GM12801 (cell line): ENCODE measurements around the gene JAG1.

Experiments
- TF ChIP-seq, protein P1 (sequence below): IDR thresholded peaks from one replicate; pipeline ENCODE4 v1.5.1; 2011; ENCODE audit warnings: control low read depth; ENCODE audit not compliant: insufficient read length; ENCODE audit errors: extremely low read depth

JAG1 gene

GRCh38 chr20:10670501-10671220, 3.1 kb downstream of the JAG1 start:
- TF ChIP-seq, protein P1, sequence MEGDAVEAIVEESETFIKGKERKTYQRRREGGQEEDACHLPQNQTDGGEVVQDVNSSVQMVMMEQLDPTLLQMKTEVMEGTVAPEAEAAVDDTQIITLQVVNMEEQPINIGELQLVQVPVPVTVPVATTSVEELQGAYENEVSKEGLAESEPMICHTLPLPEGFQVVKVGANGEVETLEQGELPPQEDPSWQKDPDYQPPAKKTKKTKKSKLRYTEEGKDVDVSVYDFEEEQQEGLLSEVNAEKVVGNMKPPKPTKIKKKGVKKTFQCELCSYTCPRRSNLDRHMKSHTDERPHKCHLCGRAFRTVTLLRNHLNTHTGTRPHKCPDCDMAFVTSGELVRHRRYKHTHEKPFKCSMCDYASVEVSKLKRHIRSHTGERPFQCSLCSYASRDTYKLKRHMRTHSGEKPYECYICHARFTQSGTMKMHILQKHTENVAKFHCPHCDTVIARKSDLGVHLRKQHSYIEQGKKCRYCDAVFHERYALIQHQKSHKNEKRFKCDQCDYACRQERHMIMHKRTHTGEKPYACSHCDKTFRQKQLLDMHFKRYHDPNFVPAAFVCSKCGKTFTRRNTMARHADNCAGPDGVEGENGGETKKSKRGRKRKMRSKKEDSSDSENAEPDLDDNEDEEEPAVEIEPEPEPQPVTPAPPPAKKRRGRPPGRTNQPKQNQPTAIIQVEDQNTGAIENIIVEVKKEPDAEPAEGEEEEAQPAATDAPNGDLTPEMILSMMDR = no peak

GRCh38 chr20:10669843-10670446, 3.9 kb downstream of the JAG1 start:
- TF ChIP-seq, protein P1 = no peak

GRCh38 chr20:10668677-10669368, 5.0 kb downstream of the JAG1 start:
- TF ChIP-seq, protein P1 = no peak

- TF ChIP-seq, protein P1 = no peak
Measured at GRCh38 chr20:10667560-10668167, 6.1 kb downstream of the JAG1 start.

- TF ChIP-seq, protein P1 = no peak
Measured at GRCh38 chr20:10667077-10667401, 6.8 kb downstream of the JAG1 start.

- TF ChIP-seq, protein P1 = no peak
Measured at GRCh38 chr20:10666221-10667076, 7.3 kb downstream of the JAG1 start.
